Peyer's patch (tissue), 4 donors: Measurements from ENCODE around the gene CHKA.

ENCODE experiments used
- POLR2A ChIP-seq, 2 donors: fragments of 450-650 bp; IDR thresholded peaks; one replicate each; pipeline ENCODE4 v1.5.1; 2017; ENCODE audit warnings: antibody characterized with exemption in 2 of 2, mild to moderate bottlenecking in 2 of 2, moderate library complexity in 2 of 2
- TF ChIP-seq, protein P1 (sequence below), 6 experiments: fragments of 450-650 bp in 4 of 6; fragments of 200-600 bp in 2 of 6; sonication (generic) in 1 of 6; IDR thresholded peaks; one replicate each; pipeline ENCODE4 v1.5.1; 2017 to 2019; ENCODE audit warnings: antibody characterized with exemption in 6 of 6, mild to moderate bottlenecking in 3 of 6, moderate library complexity in 1 of 6

- TF ChIP-seq, protein P1, sequence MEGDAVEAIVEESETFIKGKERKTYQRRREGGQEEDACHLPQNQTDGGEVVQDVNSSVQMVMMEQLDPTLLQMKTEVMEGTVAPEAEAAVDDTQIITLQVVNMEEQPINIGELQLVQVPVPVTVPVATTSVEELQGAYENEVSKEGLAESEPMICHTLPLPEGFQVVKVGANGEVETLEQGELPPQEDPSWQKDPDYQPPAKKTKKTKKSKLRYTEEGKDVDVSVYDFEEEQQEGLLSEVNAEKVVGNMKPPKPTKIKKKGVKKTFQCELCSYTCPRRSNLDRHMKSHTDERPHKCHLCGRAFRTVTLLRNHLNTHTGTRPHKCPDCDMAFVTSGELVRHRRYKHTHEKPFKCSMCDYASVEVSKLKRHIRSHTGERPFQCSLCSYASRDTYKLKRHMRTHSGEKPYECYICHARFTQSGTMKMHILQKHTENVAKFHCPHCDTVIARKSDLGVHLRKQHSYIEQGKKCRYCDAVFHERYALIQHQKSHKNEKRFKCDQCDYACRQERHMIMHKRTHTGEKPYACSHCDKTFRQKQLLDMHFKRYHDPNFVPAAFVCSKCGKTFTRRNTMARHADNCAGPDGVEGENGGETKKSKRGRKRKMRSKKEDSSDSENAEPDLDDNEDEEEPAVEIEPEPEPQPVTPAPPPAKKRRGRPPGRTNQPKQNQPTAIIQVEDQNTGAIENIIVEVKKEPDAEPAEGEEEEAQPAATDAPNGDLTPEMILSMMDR (IDR thresholded peaks at IDR 0.05), result no peak
- TF ChIP-seq POLR2A (IDR thresholded peaks at IDR 0.05), result no peak
Observed at GRCh38 chr11:68077617-68078582, 43.3 kb downstream of the CHKA start.
